NCI-H774 (cell line): ENCODE measurements around the gene PNPLA7.
"Not testable (repeated sequence)": the region's sequence is repeated elsewhere in the genome, so short reads cannot be mapped to it uniquely, and the experiment has no call there.

Experiments
- DNase-seq: peaks from one replicate; lab custom pipeline; 2025; lab: John Stamatoyannopoulos, UW

PNPLA7 gene

GRCh38 chr9:137513801-137514570 is 36.2 kb downstream of the PNPLA7 start:
- DNase-seq, result not testable (repeated sequence)

DNA sequence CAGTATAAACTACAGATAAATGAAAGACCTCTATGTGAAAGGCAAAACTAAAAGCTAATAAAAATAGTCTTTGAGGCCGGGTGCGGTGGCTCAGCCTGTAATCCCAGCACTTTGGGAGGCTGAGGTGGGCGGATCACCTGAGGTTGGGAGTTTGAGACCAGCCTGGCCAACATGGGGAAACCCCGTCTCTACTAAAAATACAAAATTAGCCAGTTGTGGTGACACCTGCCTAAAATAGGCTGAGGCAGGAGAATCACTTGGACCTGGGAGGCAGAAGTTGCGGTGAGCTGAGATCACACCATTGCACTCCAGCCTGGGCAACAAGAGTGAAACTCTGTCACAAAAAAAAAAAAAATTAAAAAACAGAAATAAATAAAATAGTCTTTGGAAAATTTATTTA is 37.1 kb downstream of the PNPLA7 start:
- DNase-seq, result not testable (repeated sequence)

DNA sequence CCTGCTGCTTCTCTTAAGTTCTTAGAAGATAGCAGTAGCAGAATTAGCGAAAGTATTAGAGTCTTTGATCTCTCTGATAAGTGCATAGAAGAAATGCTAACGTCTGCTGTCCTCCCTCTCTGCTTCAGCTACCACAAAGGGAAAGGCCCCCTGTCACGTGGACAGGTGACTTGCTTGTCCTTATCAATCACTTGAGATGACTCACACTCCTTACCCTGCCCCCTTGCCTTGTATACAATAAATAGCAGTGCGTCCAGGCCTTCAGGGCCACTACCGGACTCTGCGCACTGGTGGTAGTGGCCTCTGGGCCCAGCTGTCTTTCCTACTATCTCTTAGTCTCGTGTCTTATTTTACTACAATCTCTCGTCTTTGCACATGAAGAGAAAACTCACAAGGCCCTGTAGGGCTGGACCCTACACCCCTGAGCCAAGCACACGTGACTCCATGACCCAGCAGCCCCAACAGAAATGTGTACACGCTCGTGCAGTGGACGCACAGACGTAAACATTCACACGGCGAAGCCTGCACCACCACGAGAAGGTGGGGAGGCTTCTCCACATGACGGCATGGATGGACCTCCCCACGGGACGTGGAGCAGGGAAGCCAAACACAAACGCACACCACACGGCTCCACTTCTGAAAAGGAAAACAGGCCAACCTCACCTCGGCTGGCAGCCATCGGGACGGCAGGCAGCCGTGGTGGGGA is 38.3 kb downstream of the PNPLA7 start:
- DNase-seq, result no peak

DNA sequence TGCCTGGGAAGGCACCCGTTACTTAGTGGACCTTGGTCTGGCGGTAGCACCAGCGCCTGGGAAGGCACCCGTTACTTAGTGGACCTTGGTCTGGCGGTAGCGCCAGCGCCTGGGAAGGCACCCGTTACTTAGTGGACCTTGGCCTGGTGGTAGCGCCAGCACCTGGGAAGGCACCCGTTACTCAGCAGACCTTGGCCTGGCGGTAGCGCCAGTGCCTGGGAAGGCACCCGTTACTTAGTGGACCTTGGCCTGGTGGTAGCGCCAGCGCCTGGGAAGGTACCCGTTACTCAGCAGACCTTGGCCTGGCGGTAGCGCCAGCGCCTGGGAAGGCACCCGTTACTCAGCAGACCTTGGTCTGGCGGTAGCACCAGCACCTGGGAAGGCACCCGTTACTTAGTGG is 39.1 kb downstream of the PNPLA7 start:
- DNase-seq, result not testable (repeated sequence)

DNA sequence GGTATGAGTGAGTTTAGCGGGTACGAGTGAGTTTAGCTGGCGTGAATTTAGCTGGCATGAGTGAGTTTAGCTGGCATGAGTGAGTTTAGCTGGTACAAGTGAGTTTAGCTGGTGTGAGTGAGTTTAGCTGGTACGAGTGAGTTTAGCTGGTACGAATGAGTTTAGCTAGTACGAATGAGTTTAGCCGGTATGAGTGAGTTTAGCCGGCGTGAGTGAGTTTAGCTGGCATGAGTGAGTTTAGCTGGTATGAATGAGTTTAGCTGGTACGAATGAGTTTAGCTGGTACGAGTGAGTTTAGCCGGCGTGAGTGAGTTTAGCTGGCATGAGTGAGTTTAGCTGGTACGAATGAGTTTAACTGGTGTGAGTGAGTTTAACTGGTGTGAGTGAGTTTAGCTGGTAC is 41.0 kb downstream of the PNPLA7 start:
- DNase-seq, result no peak

DNA sequence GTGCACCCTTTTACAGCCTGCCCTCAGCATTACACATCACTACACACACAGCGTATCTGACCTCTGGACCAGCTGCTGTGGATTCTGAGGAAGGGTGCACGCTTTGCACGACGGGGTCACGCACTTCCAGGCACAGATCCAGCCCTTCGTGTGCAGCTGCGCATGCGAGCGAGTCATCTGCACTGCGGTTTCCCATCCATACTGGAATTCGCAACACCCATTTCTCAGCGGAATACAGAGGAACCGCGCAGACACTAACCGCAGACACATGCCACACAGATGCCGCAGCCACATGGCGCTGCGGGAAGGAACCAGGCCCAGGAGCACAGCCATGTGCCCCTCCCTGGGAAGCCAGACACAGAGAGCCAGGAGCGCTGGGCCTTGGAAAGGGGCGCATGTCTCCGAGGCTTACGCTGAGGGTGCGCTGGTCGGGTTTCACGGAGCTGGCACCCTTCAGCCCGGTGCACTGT is 43.5 kb downstream of the PNPLA7 start:
- DNase-seq, result no peak

DNA sequence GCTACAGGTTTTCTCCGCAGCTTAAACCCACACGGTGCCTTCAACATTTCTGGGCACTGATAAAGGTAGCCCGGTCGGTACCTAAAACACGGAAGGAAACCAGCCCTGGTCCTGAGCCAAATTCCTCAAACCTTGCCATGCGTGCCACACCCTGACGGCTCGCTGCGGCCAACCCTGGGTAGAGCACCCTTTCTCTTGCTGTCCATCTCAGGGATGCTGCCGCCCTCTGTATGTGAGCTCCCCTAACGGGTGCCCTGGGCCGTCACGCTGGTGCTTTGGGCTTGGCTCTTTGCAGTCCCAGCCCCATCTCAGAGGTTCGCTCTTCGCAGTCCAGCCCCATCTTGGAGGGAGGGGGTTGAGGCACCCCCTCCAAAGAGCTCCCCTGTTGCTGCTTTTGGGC is 43.9 kb downstream of the PNPLA7 start:
- DNase-seq, result no peak

GRCh38 chr9:137505421-137506140 is 44.6 kb downstream of the PNPLA7 start:
- DNase-seq, result no peak

DNA sequence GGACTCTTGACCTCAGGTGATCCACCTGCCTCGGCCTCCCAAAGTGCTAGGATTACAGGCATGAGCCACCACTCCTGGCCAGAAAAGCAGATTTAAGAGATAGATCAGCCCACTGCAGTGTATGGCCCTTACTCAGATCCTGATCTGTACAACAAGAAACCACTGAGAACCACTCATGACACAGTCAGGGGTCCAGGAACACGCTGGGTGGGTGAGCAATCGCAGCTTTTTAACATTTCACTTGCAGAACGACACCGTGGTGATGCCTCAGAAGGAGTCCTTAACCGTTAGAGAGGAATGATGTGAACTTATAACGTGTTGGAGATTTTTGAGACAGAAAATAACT is 45.8 kb downstream of the PNPLA7 start:
- DNase-seq, result no peak

GRCh38 chr9:137502008-137502911 is 47.9 kb downstream of the PNPLA7 start:
- no peak for DNase-seq

GRCh38 chr9:137501457-137501856 is 48.7 kb downstream of the PNPLA7 start:
- DNase-seq, result no peak

DNA sequence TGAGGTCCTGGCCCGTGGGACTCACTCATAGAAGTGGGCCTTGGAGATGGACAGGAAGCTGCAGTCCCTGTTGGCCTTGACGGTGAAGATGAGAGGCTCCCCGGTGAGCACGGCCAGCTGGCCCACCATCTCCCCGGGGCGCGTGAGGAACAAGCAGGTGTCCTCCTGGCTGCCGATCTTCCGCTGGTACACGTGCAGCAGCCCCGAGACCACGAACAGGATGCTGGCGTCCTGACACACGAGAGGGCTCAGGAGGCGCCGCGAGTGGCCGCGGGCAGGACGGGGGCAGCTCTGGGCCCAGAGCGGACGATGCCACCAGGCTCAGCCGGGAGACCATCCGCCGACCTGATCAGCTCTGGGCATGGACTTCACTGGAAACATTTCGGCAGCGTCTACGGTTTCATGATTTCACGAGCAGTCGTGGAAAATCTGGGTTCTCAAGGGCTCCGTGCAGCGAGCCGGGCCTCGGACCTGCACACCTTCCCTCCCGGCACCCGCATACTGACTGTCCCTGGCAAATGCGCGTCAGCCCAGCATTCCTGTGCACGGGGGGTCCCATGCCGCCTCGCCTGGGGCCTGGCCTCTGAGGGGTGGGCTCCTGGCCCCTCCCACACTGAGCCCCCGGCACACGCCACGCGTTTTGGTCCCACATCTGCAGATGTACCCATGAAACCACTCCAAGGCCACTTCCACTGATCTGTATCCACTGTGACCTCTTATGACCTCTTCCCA is 49.4 kb downstream of the PNPLA7 start:
- DNase-seq, result no peak

DNA sequence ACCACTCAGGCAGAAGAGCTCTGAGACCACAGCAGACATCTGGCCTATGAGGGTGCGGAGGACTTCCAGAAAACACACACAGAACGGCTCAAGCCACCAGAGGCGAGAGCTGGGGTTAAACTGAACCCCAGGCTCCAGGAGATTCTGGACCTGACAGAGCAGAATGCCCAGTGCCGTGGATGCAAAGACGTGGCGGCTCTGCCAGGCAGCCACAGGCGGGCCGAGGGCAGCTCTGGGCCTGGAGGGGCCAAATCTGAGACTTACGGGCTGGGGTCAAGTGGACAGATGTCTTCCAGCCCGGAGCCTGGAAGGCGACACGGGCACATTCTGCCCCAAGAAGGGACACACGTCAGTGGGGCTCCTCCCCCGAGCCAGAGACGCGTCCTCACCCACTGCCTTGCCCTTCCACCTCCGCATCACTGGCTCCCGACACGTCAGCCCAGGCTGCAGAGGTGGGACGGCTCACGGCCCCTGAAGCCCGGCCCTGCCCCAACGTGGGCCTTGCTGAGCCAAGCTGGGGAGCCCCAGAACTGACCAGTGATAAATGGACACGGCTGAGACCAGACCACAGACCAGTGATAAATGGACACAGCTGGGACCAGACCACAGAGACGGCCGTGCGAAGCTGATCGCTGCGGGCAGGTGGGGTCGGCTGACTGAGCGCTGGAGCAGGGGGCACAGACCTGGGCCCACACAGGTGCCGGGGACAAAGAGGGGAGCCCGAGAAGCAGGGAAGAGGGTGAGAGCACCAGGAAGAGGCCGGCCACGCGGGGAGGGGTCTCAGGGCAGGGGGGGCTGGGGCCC is 50.1 kb downstream of the PNPLA7 start:
- no peak for DNase-seq

- no peak for DNase-seq
These were observed 50.8 kb downstream of the PNPLA7 start for GRCh38 chr9:137499416-137499815.

GRCh38 chr9:137498720-137499150 is 51.5 kb downstream of the PNPLA7 start:
- DNase-seq, result no peak

- DNase-seq, result no peak
These were observed 52.1 kb downstream of the PNPLA7 start for GRCh38 chr9:137497921-137498719.

DNA sequence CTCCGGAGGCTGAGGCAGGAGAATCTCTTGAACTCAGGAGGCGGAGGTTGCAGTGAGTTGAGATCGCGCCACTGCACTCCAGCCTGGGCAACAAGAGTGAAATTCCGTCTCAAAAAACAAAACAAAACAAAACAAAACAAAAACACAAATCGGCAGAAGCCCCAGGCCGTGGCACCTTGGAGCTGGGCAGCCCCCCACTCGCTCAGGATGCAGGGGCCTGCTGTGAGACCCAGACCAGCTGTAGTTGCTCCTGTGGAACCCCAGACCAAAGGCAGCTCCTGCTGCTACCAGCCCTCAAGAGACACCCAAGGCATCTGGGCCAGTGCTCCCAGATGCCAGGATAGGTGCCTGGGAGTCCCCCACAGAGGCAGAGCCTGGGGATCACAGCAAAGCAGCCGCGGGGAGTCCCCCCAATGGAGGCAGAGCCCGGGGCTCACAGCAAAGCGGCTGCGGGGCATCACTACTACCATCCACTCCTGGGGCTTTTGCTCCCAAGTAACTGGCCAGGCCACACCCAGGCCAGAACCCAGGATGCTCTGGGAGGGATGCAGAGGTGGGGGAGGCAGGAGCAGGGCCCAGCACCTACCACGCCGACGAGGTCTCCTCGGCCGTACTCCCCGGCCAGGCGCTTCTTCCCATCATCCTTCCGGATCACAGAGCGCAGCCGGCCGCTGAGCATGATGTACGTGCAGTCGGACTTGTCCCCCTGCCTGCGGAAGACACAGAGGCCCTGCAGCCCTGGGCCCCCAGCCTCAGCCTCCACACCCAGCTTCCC is 53.4 kb downstream of the PNPLA7 start:
- DNase-seq, result no peak

DNA sequence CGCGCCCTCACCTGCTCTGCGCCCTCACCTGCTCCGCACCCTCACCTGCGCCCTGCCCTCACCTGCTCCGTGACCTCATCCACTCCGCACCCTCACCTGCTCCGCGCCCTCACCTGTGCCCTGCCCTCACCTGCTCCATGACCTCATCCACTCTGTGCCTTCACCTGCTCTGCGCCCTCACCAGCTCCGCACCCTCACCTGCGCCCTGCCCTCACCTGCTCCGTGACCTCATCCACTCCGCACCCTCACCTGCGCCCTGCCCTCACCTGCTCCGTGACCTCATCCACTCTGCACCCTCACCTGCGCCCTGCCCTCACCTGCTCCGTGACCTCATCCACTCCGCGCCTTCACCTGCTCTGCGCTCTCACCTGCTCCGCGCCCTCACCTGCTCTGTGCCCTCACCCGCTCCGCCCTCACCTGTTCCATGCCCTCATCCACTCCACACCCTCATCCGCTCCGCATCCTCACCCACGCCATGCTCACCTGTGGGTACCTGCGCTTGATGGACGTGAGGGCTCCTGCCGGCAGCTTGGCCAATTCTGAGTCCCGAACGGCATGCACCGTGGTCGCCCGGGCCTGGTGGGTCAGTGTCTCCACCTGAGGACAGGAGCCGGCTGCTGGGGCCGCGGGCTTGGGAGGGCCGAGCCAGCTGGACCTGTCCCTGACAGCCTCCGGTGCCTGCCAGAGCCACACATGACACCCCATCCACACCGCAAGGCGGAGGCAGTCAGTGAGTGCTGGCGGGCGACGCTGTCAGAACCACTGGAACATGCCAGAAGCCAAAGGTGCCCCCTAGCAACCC is 55.5 kb downstream of the PNPLA7 start:
- no peak for DNase-seq
